HG02938 (cell line): ENCODE results near the gene RXRB.

ENCODE experiments used
- ATAC-seq: cut with Tn5 transposase; IDR thresholded peaks from one replicate; pipeline ENCODE4 v1.9.1; 2021; ENCODE audit warnings: mild to moderate bottlenecking, moderate library complexity; ENCODE audit not compliant: unreplicated experiment

RXRB gene

DNA sequence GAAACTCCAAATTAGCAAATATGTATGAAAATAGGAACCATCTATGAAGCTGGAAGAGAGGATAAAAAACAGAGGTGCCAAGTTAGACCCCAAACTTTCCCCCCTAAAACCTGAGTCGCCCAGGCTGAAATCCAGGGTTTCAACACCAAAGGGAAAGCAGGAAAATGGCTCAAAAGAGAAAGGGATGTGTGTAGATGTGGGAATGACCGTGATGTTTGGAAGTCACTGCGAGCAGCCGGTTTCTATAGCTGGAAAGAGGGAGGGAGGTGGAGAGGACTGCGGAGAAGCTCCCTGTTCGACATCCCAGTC, 12.3 kb upstream of the RXRB start:
- no peak for ATAC-seq

- ATAC-seq, result no peak
Measured at GRCh38 chr6:33211666-33212422, 11.4 kb upstream of the RXRB start.

DNA sequence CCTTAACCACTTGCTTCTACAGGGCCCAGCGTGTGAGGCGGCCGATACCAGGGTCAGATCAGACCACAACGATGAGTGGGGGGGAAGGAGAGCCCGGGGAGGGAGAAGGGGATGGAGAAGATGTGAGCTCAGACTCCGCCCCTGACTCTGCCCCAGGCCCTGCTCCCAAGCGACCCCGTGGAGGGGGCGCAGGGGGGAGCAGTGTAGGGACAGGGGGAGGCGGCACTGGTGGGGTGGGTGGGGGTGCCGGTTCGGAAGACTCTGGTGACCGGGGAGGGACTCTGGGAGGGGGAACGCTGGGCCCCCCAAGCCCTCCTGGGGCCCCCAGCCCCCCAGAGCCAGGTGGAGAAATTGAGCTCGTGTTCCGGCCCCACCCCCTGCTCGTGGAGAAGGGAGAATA, 10.7 kb upstream of the RXRB start:
- ATAC-seq, result no peak

- ATAC-seq, result no peak
Measured at GRCh38 chr6:33209856-33210255, 9.4 kb upstream of the RXRB start.

DNA sequence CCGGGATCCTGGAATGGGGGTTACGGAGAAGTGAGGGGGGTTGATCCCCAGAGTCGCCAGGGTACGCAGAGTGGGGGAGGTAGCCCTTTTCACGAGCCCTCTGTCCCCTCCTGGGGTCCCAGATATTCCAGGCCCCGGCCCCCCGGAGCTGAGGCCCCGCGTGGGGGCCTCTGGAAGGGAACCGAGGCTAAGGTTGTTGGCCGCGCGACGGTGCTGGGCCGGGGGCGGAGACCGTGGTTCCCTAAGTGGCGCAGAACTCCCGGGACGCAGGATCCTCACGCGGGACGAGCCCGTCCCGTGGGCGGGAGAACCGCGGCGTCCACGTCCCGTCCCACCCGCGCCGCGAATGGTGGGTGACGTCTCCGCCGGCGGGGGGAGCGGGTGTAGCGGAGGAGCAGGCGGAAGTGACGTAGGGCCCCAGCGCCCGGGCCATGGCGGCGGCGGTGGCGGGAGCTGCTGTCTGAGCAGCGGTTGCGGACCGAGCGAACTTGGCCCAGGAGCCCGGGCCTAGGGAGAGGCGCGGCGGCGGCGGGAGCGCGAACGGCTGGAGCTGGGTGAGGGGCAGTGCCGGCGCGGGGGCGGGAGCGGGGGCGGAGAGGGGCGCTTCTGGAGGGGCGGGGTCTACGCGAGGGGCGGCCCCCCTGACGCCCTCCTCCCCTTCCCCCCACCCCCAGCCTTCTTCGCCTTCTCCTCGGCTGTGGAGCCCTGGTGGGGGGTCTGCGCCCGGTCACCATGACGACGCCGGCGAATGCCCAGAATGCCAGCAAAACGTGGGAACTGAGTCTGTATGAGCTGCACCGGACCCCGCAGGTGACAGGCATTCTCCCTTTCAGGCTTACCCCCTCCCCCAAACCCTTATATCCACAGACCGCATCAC, 7.9 kb upstream of the RXRB start, which contains the start of gene RING1:
TSS of gene RING1 (plus strand) at position 410 of the 877 bp plus-strand sequence. CDS start at position 733, 323 bp downstream.
- peak; percentile 36 for ATAC-seq

DNA sequence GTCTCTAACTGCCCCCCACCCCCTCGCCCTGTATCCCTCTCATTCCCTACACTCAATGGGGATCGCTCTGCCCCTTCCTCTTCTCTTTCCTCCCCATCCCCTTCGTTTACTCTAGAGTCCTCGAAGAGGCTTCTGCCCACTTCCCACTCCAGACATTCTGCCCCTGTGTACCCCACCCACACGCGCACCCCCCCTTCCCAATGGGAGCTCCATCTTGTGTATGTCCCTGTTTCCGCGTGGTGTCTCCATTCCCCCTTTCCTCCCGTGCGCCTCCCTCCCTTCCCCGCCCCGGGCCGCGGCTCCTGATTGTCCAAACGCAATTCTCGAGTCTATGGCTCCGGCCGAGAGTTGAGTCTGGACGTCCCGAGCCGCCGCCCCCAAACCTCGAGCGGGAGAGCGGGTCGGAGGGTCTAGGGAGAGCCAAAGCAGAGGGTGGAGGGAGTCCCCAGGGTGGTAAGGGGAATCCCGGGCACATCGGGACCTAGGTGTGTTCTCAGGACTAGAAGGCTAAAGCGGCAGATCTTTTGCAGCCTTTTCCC, 7.2 kb upstream of the RXRB start:
- no peak for ATAC-seq

DNA sequence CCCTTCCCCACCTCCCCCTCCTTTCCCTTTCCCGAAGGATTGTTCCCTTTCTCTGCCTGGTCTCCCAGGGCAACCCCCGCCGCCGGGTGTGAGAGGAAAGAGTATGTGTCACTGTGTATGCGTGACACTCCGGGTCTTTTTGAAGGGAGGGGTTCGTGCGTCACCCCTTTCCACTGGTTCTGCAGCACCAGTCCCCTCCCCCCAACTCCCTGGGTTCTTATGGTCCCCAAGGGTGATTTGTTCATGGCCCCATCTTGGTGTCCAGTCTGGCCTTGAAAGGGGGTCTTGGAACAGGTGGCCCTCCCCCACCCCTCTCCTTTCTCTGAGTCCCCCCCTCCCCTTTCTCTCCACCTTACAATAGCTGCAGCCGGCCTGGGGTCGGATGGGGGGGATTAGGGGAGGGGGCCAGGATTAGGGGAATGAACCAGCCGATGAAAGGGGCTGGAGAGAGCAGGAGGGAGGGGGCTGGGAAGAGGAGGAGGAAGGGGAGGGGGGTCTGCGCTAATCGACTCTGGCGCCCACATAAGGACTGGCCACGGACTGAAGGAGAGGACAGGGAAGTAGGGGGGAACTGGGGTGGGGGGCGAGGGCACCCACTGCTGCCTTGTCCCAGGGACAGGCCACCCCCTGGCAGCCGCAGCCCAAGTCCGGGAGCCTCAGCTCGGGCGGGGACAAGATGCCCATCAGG, 6.5 kb upstream of the RXRB start:
- ATAC-seq, result no peak

GRCh38 chr6:33206027-33206863, 5.8 kb upstream of the RXRB start:
- ATAC-seq, result no peak

DNA sequence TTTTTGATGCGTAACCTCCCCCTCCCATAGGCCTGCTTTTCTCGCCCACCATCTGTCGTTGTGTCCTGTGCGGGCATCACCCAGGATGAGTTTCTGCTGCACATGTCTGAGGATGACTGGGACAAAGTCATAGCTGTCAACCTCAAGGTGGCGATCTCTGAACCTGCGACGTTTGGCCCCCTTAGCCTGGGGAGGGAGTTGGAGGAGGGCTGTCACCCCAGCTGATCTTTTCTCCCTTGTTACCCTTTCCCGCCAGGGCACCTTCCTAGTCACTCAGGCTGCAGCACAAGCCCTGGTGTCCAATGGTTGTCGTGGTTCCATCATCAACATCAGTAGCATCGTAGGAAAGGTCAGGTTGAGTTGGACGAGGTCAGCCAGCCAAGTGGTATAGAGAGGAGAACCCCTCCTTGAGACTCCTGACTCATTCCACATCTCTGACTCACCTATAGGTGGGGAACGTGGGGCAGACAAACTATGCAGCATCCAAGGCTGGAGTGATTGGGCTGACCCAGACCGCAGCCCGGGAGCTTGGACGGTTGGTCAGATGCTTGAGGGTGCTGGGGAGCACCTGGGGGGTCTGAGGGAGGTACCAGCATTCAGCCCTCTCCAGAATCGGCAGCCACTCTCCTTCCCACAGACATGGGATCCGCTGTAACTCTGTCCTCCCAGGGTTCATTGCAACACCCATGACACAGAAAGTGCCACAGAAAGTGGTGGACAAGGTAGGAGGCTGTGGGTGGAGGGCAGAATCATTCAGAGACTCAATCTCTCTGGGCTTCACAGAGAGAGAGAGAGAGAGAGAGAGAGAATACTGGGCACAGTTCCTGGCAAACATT, 4.9 kb upstream of the RXRB start:
- ATAC-seq, result no peak

GRCh38 chr6:33204415-33205190, 4.1 kb upstream of the RXRB start, which contains the start of gene HSD17B8:
Gene HSD17B8 (plus strand): TSS chr6:33204655. CDS start chr6:33204669, 14 bp downstream.
- ATAC-seq, result no peak

DNA sequence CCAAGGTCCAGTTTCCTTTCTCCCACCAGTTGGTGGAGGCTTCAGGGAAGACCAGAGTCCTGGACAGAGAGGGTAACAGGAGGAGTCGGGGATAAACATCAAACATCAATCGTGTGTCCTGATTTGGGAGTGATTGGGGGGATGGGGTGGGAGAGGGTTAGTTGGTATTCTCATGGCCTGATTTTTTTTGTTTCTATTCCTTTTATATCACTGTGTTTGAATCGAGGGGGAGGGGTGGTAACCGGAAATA, 3.6 kb upstream of the RXRB start:
- ATAC-seq, result no peak

GRCh38 chr6:33203443-33204164, 3.1 kb upstream of the RXRB start:
- no peak for ATAC-seq

- no peak for ATAC-seq
Measured at GRCh38 chr6:33202799-33203198, 2.3 kb upstream of the RXRB start.

GRCh38 chr6:33201935-33202334, 1.5 kb upstream of the RXRB start:
- no peak for ATAC-seq

- no peak for ATAC-seq
Measured at GRCh38 chr6:33201147-33201545, 681 bp upstream of the RXRB start.

GRCh38 chr6:33199687-33200218, 712 bp downstream of the RXRB start:
- peak; percentile 13 for ATAC-seq

GRCh38 chr6:33198853-33199436, 1.5 kb downstream of the RXRB start:
- no peak for ATAC-seq
